ENCODE measurements around the gene FHL2. TPM values are rescaled to one million over a fixed set of nuclear protein-coding genes. Genes with fewer than 3 reads are reported as not detected.

The FHL2 gene
- total RNA-seq, 4 donors from 2014 or later, result 27.4 to 100 (median 62.7) TPM

GRCh38 chr2:105324101-105324500 lies 74.8 kb downstream of the FHL2 start:
- Histone ChIP-seq H3K4me3 (no peak overlapping the region), H3K9me3 (no peaks in the 10 kb centered on the region), H3K27ac (no peak overlapping the region), H3K36me3 (no peaks in the 10 kb centered on the region), H3K4me1 (no peaks in the 10 kb centered on the region), H3K27me3 (no peaks in the 10 kb centered on the region)
- intact Hi-C loops (cut with DNase I; ENCODE audit: low total_unique reads), result no loop called here
- no peak for TF ChIP-seq POLR2A (IDR thresholded peaks at IDR 0.05)
- no peak for TF ChIP-seq CTCF (IDR thresholded peaks at IDR 0.05)
- DNase-seq, result no peak

- Histone ChIP-seq H3K36me3 (no peaks in the 10 kb centered on the region), H3K4me3 (no peak overlapping the region), H3K9me3 (no peaks in the 10 kb centered on the region), H3K27me3 (no peaks in the 10 kb centered on the region), H3K27ac (no peak overlapping the region), H3K4me1 (no peaks in the 10 kb centered on the region)
- TF ChIP-seq POLR2A (IDR thresholded peaks at IDR 0.05), result no peak
- TF ChIP-seq CTCF (IDR thresholded peaks at IDR 0.05), result no peak
- no peak for DNase-seq
- intact Hi-C loops (cut with DNase I; ENCODE audit: low total_unique reads), result no loop called here
Measured at GRCh38 chr2:105323111-105323510, 75.7 kb downstream of the FHL2 start.

GRCh38 chr2:105321875-105322646 lies 76.8 kb downstream of the FHL2 start:
- Histone ChIP-seq H3K27me3 (no peaks in the 10 kb centered on the region), H3K4me1 (no peaks in the 10 kb centered on the region), H3K27ac (no peak overlapping the region), H3K36me3 (no peaks in the 10 kb centered on the region), H3K4me3 (no peak overlapping the region), H3K9me3 (no peaks in the 10 kb centered on the region)
- DNase-seq, result no peak
- intact Hi-C loops (cut with DNase I; ENCODE audit: low total_unique reads), result no loop called here
- TF ChIP-seq CTCF (IDR thresholded peaks at IDR 0.05), result no peak
- no peak for TF ChIP-seq POLR2A (IDR thresholded peaks at IDR 0.05)

- no peaks in the 10 kb centered on the region for H3K27me3 ChIP-seq
- intact Hi-C loops (cut with DNase I; ENCODE audit: low total_unique reads), result no loop called here
- no peaks in the 10 kb centered on the region for H3K4me1 ChIP-seq
- H3K9me3 ChIP-seq, result no peaks in the 10 kb centered on the region
- no peak for DNase-seq
- no peaks in the 10 kb centered on the region for H3K36me3 ChIP-seq
- no peak overlapping the region for H3K27ac ChIP-seq
- H3K4me3 ChIP-seq, result no peak overlapping the region
- TF ChIP-seq CTCF (IDR thresholded peaks at IDR 0.05) (no peak), POLR2A (IDR thresholded peaks at IDR 0.05) (no peak)
Measured at GRCh38 chr2:105320651-105321215, 78.1 kb downstream of the FHL2 start.

- H3K4me1 ChIP-seq, result no peaks in the 10 kb centered on the region
- no peak overlapping the region for H3K27ac ChIP-seq
- H3K4me3 ChIP-seq, result no peak overlapping the region
- TF ChIP-seq CTCF (IDR thresholded peaks at IDR 0.05), result no peak
- no peak for TF ChIP-seq POLR2A (IDR thresholded peaks at IDR 0.05)
- intact Hi-C loops (cut with DNase I; ENCODE audit: low total_unique reads), result no loop called here
- no peaks in the 10 kb centered on the region for H3K27me3 ChIP-seq
- no peak for DNase-seq
- no peaks in the 10 kb centered on the region for H3K9me3 ChIP-seq
- no peaks in the 10 kb centered on the region for H3K36me3 ChIP-seq
Measured at GRCh38 chr2:105317937-105318336, 80.9 kb downstream of the FHL2 start.
